Stimulated activated CD8-positive, alpha-beta memory T cell treated with anti-CD3 and anti-CD28 coated beads, Interleukin-7, amount 100 ng/mL, for 48 hours (primary cell): ENCODE measurements around the gene KRT78.
"Not testable (repeated sequence)": the region's sequence is repeated elsewhere in the genome, so short reads cannot be mapped to it uniquely, and the experiment has no call there.

Source experiments
- DNase-seq, 2 donors: peaks; one replicate each; pipeline ENCODE4 v3.0.0-alpha.2; 2020; ENCODE audit warnings: low read depth in 1 of 2; ENCODE audit errors: extremely low read depth in 1 of 2

KRT78 gene

DNA sequence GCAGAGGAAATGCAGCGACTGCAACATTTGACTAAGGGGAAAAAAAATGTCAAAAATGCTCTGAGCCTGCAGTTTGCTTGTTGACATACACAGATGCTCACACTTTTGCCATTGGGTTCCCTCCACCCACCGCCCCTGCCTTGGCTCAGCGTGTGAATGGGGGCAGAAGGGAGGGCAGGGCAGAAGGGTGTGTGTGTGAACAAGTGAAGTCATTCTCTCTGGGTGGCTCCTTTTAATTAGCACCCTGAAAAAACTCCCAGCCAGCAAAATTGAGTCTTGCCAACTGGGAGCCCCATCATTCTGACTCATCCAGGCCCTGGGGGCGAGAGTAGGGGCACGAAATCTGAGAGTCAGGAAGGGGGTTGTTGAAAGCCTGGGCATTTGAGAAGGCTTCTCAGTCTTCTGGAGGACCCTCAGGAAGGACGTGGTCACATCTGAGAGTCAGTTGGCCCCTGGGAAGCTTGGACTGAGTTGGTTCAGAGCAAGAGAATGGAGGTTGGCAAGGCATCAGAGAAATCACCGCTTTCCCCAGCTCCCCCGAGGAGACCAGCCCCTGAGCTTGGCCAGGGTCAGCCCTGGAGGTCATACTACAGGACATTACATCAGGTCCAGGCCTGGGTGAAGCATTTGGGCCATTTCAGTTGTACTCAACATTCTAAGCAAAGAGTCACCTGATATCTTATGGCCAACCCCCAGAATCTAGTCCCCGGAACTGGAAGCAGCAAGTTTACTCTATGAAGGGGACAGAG, 22.7 kb upstream of the KRT78 start:
- no peak for DNase-seq

- peak; percentile 49 to 60 for DNase-seq
These were observed 21.8 kb upstream of the KRT78 start for GRCh38 chr12:52870361-52871290.

- no peak for DNase-seq
These were observed 18.8 kb upstream of the KRT78 start for GRCh38 chr12:52867642-52868041.

GRCh38 chr12:52867152-52867551, 18.4 kb upstream of the KRT78 start:
- no peak for DNase-seq

DNA sequence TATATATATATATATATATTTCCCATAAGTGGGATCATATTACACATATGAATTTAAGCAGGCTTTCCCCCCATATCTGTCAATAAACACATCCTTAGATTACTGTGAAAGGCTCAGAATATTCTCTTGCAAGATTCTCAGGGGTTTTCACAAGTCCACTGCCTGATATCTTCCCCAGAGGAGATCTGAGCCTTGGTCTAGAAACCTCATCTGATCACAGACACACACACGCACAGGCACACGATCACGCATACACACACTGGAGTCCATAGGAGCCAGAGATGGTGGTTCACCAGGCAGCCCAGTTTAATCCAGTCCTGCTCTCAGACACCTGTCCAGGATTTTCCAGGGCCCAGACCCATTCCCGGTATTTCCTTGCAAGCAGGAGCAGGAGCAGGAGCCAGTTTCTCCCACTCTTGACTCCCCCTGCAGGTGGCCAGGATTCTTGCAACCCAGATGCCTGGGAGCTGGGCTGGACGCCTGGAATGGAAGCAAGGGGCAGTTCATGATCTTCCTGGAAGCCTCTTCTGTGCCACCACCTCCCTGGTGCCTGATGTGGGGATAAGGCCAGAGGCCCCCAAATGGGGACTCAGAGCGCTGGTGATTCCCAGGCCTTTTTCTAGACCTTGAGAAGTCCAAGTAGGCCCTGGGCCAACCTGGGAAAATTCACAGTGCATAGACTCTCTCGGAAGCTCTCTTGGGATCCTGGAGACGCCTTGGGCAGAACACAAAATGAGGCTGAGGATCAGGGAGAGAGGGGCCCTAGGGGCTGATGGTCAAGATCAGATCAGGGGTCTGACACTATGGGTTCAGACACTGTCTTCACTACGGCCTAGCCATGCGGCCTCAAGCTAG, 16.5 kb upstream of the KRT78 start:
- DNase-seq, result no peak

- DNase-seq, result no peak
These were observed 13.2 kb upstream of the KRT78 start for GRCh38 chr12:52862023-52862422.

GRCh38 chr12:52861511-52861910, 12.7 kb upstream of the KRT78 start:
- no peak for DNase-seq

DNA sequence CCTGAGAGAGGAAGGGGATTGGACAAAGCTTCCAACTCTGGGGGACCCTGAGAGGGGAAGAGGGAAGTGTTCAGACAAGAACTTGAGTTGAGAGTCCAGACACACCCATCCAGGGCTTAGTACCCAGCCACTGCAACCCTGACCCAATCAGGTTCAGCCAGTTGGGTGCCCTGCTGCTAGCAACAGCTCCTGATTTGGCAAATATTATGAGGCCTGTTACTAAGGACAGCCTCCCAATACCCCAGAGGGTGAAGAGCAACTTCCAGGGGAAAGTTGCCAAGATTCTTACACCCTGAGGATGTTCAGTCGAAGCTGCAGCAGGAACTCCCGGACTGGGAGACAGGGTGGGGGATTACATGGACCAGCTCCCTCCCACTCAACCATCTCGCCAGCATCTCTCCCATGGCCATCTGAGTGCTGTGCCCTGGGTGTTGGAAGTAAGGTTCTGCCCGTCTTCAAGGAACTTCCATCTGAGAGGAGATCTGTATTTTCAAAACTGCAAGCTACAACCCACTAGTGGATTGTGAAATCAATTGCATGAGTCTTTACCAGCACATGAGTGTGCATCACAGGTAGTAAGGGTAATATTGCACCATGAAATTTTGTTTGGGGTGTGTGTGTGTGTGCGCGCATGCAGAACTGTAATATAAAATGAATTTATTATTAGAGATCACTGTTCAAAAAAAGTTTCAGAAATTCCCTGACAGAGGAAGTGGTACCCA, 11.5 kb upstream of the KRT78 start:
- DNase-seq, result no peak

DNA sequence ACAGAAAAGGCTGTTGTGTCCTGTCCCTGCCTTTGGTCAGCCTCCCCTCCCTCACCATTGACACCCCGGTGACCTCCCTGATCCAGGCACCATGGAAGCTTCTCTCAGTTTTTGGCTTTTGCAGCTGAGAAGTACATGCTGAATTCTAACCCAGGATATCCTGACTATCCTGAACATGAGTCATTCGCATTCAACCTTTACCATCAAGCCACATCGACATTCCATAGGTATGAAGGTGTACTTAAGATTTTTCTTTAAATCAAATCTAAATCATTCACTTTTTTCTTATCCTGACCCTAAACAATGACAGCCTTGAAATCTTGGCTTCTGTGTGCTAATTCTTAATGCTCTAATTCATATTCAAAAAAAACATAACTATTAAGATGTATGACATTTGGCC, 8.7 kb upstream of the KRT78 start:
- DNase-seq, result no peak

DNA sequence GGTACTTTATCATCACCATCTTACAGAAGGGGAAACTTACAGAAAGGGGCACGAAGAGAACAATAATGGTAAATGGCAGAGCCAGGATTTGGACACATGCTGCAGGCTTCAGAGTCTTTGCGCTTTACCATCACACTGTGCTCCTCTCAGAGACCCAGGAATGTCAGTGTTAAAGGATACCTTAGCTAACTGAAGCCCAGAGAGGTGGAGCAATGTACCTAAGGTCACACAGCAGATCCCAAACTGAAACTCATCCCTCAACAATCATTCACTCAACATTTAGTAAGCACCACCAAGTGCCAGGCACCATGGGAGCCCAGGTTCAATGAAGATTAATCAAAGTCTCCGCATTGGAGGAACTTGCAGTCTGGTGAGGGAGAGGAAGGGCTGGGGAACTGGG, 8.0 kb upstream of the KRT78 start:
- DNase-seq, result no peak

- DNase-seq, result not testable (repeated sequence)
These were observed 7.3 kb upstream of the KRT78 start for GRCh38 chr12:52856077-52856476.

- DNase-seq, result no peak
These were observed 3.0 kb upstream of the KRT78 start for GRCh38 chr12:52851787-52852186.

DNA sequence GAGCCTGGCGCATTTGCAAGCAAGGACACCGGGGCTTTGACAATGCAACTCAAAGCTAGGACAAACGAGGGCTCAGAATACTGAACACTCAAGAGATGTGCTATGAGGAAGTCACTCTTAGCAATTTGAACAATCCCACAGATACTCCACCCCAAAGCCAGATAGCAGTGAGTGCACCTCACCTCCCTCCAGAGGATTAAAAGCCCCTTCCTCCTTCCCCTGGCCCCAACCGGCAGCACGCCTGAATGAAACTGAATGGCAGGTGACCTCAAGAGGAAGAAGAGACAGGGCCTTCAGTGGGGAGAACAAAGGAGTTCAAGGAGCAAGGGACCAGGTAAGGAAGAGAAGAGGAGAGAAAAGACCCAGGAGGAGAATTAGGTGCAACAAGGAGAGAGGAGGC, 1.9 kb upstream of the KRT78 start:
- no peak for DNase-seq

- no peak for DNase-seq
These were observed 717 bp upstream of the KRT78 start for GRCh38 chr12:52849511-52849910.

- DNase-seq, result no peak
These were observed 1.3 kb downstream of the KRT78 start for GRCh38 chr12:52847335-52848102.

- no peak for DNase-seq
These were observed 2.3 kb downstream of the KRT78 start for GRCh38 chr12:52846356-52846970.

DNA sequence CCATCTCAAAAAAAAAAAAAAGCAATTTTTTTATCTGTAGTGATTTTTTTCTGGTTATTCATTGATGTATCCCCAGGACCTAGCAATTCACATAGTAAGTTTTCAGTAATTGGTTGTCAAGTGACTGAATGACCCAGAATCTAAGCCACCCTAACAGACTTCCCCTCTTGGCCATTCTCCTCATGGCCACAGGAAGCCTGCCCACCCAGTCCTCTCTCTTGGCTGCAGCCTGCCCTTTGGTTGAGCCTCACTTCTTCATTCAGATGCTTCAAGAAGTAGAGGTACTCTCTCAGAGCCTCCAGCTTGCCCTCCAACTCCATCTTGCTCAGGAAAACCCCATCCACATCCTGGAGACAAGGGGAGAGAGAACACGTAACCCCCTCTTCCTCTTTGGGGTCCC, 2.8 kb downstream of the KRT78 start:
- no peak for DNase-seq

DNA sequence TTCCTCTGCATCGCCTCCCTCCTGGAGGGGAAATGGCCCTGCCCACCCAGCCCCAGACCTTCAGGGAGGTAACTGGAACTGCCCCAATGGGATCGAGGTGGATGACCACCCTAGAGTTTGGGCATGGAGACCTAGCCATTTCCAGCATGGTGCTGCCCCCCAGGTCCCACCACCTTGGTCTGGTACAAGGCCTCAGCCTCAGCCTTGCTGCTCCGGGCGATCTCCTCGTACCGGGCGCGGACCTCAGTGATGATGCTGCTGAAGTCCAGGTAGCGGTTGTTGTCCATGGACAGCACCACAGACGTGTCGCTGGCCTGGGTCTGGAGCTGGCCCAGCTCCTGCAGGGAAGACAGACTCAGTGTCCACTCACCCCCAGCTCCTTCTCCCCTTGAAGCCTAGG, 4.4 kb downstream of the KRT78 start:
- DNase-seq, result no peak

GRCh38 chr12:52839436-52840105, 9.2 kb downstream of the KRT78 start:
- no peak for DNase-seq
